ENCODE data around the gene BCAP29.

The BCAP29 gene

DNA sequence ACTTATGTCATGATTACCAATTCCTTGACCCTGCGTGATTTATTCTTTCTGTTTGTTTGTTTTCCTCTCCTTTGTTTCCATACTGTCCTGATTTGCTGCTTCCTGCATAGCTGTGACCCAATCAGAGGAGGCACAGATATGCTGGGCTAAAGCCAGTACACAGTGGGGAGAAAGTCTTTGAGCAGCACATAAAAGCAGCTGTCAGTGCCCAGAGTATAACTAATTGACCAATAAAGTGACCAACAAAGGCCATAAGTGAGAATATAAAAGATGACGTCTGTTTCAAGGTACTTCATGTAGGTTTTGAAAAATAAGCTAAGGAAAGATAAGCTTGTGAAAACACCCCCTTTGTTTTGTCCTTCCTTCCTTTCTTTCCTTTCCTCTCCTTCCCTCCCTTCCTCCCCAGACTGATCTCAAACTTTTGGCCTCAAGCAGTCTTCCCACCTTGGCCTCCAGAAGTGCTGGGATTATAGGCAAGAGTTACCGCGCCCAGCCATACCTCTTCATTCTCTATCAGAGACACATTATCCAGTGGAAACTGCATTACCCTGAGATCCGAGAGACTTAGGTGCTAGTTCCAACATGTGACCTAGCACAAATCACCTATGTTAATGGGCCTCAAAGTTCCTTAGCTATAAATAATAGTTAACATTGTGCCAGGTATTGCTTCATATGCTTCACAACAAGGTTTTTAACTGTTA, 17.0 kb downstream of the BCAP29 start:
- TF ChIP-seq, protein P1, sequence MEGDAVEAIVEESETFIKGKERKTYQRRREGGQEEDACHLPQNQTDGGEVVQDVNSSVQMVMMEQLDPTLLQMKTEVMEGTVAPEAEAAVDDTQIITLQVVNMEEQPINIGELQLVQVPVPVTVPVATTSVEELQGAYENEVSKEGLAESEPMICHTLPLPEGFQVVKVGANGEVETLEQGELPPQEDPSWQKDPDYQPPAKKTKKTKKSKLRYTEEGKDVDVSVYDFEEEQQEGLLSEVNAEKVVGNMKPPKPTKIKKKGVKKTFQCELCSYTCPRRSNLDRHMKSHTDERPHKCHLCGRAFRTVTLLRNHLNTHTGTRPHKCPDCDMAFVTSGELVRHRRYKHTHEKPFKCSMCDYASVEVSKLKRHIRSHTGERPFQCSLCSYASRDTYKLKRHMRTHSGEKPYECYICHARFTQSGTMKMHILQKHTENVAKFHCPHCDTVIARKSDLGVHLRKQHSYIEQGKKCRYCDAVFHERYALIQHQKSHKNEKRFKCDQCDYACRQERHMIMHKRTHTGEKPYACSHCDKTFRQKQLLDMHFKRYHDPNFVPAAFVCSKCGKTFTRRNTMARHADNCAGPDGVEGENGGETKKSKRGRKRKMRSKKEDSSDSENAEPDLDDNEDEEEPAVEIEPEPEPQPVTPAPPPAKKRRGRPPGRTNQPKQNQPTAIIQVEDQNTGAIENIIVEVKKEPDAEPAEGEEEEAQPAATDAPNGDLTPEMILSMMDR (conservative IDR thresholded peaks at IDR 0.05; ENCODE audit: low read length) = no peak
- H3K4me3 ChIP-seq (ENCODE audit: low read length) = no peak overlapping the region
- no peak for DNase-seq (ENCODE audit: low read depth)

DNA sequence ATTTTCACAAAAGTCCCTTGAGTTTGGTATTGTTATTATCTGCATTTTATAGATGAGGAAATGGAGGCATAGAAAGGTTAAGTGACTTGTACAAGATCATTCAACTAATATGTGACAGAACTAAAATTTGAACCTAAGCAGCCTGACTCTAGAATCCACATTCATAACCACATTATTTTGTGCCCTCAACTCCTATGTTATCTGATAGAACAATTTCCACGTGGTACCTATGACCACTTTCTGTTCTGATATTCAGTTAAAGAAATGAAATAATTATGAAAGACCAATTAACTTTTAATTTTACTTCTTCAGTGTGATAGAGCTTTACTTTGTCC, 17.5 kb downstream of the BCAP29 start:
- DNase-seq (ENCODE audit: low read depth) = no peak
- TF ChIP-seq, protein P1 (conservative IDR thresholded peaks at IDR 0.05; ENCODE audit: low read length) = no peak
- H3K4me3 ChIP-seq (ENCODE audit: low read length) = no peak overlapping the region

DNA sequence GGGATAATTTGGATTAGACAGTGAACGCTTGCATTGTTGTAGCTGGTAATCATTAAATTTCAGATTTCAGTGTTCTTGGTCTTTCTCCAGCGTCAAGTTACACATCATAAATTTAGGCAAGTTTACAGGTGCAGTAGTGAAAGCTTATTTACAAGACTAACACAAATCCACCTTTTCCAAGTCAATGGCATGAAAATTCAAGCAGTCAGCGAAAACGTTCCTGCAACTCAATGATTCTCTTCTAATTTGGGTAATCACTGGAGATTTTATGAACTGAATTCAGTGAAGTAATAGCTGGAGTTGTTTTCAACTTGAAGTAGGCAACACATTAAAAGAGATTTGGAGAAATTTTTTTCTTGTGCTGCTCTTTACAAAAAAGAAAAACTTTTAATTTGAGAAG, 17.9 kb downstream of the BCAP29 start:
- TF ChIP-seq, protein P1 (conservative IDR thresholded peaks at IDR 0.05; ENCODE audit: low read length) = no peak

DNA sequence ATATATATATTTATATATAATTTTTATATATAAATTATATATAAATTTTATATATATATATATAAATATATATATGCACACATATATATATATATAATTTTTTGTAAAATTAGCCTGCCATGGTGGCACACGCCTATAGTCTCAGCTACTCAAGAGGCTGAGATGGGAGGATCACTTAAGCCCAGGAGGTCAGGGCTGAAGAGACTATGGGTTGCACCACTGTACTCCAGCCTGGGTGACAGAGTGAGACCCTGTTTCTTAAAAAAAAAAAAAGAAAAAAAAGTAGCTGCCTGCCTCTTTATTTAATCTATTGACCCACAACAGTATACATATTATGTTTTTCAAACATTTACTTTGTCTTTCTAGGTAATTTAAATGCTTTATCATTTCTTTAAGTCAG, 19.2 kb downstream of the BCAP29 start:
- DNase-seq (ENCODE audit: low read depth) = no peak
- no peak overlapping the region for H3K4me3 ChIP-seq (ENCODE audit: low read length)
- TF ChIP-seq, protein P1 (conservative IDR thresholded peaks at IDR 0.05; ENCODE audit: low read length) = no peak

More for the DNA sequence above, 17.9 kb downstream of the BCAP29 start:
- no peak for DNase-seq (ENCODE audit: low read depth)
- H3K4me3 ChIP-seq (ENCODE audit: low read length) = no peak overlapping the region

DNA sequence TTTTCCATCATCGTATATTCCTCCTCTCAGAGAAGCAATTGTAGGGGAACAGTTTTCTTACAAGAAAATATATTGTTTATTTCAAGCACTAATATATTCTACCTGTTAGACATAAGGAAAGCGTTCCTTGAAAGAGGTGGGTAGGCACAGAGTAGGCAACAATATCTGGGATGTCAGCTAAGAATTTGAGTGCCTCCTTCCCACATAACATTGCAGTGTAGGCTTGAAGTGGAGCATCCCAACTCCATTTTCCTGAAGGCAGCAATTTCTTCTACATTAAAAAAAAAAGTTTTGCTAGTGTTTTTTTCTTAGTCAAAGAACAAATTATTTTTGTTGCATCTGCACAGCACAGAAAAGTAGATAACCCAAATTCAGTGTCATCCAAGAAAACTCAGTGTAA, 20.8 kb downstream of the BCAP29 start:
- no peak for DNase-seq (ENCODE audit: low read depth)
- H3K4me3 ChIP-seq (ENCODE audit: low read length) = no peak overlapping the region
- TF ChIP-seq, protein P1 (conservative IDR thresholded peaks at IDR 0.05; ENCODE audit: low read length) = no peak

DNA sequence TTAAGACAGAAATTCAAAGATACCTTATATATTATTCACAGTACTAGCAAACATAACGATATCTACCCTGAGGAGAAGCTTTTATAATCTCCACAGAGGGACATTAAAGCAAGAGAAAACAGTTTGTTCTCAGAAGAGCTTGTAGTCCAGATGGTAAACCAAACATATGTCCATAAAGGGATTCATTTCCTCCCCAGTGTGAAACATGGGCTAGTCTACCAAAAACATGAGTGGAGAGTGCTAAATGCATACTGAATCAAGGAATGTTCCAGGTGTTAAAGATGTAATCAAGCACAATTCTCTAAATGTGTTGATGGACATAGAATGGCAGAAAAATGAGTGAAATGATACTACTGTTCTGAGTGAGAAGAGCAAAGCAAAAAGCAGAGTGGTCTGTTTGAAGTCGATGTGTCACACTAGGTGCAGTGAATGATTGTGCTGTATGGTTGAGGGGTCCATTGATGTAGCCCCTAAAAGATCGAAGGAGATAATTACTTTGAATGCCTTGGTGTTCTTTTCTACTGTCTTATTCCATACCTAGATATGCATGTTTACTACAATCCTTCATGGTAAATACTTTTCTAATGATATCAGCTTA, 25.3 kb downstream of the BCAP29 start:
- TF ChIP-seq, protein P1 (conservative IDR thresholded peaks at IDR 0.05; ENCODE audit: low read length) = no peak
- H3K4me3 ChIP-seq (ENCODE audit: low read length) = no peak overlapping the region
- no peak for DNase-seq (ENCODE audit: low read depth)

DNA sequence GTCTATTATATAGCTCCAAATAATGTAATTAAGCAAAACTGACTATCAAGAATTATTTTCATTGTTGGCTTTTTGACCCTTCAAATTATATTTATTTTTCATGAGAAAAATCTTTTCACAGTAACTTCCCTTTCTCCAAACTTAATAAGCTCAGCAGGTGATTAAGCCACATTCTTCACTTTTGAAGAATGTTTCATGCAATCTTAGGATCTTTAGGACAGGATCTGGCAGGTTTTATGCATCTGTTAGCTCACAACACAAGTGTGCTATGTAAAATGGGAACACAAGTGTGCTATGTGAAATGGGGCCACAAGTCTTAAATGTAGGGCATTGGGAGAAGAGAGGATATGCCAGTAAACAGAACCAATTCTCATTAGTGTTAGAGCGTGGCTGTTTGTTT, 26.3 kb downstream of the BCAP29 start:
- no peak for DNase-seq (ENCODE audit: low read depth)
- TF ChIP-seq, protein P1 (conservative IDR thresholded peaks at IDR 0.05; ENCODE audit: low read length) = no peak
- no peak overlapping the region for H3K4me3 ChIP-seq (ENCODE audit: low read length)

Data from AG10803 (cell line).